ENCODE results near the gene PHACTR2.
"Not testable (repeated sequence)": the region's sequence is repeated elsewhere in the genome, so short reads cannot be mapped to it uniquely, and the experiment has no call there.

The PHACTR2 gene

DNA sequence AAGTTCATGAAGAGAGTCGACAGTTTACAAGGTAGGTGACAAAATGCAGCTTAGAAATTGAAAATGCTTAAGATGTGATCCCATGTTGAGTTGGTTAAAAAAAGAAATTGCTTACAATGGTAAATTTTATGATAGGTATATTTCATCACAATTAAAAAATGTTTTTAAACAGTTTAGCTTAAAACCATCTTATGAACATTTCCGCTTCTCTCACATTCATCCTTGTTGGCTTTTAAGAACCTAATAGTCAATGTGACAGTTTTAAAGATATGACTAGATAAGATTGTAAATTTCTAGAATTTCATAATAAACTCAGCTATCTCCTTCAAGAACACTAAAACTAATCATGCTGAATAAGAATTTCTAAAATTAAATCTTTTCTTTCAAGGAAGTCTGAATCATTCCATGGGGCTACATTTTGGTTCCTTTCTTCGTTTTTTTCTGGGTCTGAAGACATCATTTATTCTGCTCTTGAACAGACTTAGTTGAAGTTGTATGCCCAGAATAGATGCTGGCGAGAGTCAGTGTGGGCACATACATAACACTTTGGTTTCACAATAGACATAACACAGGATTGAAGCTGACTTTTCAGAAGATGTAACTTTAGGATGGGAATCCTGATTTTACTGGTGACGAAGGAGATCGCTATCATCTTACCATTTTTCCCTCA, 129.5 kb downstream of the PHACTR2 start:
- no peak for DNase-seq (ENCODE audit: low read depth in 2 of 2)

DNA sequence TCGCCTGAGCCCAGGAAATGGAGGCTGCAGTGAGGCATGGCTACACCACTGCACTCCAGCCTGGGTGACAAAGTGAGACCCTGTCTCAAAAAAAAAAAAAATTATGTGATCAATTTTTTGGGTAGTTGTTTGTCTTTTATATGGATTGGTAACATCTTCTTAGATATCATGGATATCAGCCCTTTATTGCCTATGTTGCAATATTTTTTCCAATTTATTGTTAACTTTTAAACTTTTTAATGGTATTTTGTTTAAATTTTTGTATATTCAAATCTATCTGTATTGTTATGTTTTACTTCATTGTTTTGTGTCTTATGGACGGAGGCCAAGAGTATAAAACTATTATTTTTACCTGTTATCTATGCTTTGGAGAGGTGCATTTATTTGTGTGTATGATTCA, 133.0 kb downstream of the PHACTR2 start:
- DNase-seq (ENCODE audit: low read depth in 2 of 2), result no peak

GRCh38 chr6:143811501-143812157, 133.9 kb downstream of the PHACTR2 start:
- DNase-seq (ENCODE audit: low read depth in 2 of 2), result no peak

GRCh38 chr6:143817621-143818020, 139.9 kb downstream of the PHACTR2 start:
- no peak for DNase-seq (ENCODE audit: low read depth in 2 of 2)

GRCh38 chr6:143821359-143821758, 143.6 kb downstream of the PHACTR2 start:
- no peak for DNase-seq (ENCODE audit: low read depth in 2 of 2)

DNA sequence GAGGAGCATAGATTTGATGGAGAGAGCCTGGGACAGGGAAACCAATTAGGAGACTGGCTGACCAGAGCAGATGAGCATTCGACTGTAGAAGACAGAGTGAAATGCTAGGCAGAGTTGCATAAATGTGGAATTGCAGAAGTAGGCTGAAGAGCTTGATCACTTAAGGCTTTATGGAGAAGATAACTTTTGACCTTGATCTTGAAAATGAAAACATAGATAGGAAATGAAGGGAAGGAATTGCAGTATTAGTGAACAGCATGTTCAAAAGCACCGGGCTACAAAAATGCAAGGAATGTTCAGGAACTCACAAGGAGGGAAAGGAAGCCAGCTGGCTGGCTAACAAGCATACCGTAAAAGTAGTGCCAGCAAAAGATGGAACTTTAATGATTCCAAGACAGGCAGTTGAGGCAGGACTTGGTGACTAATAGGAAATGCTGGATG, 144.8 kb downstream of the PHACTR2 start:
- DNase-seq (ENCODE audit: low read depth in 2 of 2), result no peak

DNA sequence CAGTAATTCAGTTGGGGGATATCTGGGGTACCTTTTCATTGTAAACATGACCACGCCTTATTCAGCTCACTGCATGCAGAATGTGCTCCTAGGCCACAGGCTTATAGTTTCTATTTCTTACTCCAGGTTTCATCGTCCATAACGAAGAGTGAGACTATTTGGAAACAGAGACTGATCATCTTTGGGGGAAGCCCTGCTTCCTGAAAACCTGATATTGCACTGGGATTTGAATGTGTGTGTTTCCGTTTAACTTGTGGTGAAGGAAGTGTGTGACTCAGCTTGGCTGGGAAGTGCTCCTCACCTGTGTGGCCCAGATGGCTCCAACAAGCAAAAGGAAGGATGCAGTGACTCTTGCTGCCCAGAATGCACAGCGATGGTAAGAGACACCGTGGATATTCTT, 145.8 kb downstream of the PHACTR2 start:
- no peak for DNase-seq (ENCODE audit: low read depth in 2 of 2)

DNA sequence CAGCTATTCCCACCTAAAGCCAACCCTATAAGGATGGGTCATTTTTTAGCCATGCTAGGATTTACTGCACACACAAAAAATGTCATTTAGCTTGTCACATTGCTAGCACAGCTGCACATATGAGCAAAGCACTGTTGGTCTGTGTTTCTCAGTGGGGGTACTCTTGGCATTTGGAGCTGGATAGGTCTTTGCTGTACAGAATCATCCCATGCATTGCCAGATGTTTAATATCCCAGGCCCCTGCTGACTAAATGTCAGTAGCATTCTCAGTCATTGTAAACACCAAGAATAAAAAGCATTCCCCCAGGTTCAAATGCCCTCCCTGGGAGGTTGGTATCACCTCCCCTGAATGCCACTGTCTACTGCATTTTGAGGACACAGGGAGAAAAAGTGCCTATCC, 150.8 kb downstream of the PHACTR2 start:
- DNase-seq (ENCODE audit: low read depth in 2 of 2), result no peak

DNA sequence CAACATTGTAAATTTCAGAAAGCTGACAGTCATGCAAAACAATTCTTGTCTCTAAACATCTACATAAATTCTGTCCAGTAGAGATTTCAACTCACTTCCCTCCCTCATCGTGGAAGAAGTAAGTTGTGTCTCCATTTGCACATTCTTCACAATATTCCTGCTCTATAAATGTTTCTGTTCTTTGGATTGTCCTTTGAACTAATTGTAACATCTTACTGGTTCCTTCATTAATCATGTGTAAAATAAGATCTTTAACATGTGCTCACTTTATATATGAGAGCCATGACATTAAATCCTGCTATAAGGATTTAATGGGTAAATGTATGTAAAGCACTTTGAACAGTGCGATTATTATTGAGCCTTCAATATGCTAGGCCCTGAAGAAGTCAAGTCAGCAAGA, 158.4 kb downstream of the PHACTR2 start:
- no peak for DNase-seq (ENCODE audit: low read depth in 2 of 2)

- DNase-seq (ENCODE audit: low read depth in 2 of 2), result no peak
Measured at GRCh38 chr6:143838395-143838794, 160.6 kb downstream of the PHACTR2 start.

DNA sequence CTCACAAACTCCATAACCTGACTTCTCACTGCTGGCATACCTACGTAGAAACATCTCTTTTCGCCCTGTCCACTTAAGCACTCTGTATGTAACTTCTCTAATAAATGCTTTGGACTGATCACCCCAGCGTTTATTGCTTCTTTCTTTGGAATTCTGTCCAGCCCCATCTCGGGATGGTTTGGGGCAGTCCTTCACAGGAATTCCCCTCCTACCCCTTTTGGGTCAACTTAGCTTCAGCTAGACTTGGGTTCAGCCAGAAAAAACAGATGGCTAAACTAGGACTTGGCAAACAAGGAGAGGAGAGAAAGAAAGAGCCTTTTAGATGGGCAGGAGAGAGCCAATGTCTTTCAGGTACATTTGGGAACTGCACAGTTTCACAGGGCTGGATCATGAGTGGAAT, 161.4 kb downstream of the PHACTR2 start:
- DNase-seq (ENCODE audit: low read depth in 2 of 2), result no peak

DNA sequence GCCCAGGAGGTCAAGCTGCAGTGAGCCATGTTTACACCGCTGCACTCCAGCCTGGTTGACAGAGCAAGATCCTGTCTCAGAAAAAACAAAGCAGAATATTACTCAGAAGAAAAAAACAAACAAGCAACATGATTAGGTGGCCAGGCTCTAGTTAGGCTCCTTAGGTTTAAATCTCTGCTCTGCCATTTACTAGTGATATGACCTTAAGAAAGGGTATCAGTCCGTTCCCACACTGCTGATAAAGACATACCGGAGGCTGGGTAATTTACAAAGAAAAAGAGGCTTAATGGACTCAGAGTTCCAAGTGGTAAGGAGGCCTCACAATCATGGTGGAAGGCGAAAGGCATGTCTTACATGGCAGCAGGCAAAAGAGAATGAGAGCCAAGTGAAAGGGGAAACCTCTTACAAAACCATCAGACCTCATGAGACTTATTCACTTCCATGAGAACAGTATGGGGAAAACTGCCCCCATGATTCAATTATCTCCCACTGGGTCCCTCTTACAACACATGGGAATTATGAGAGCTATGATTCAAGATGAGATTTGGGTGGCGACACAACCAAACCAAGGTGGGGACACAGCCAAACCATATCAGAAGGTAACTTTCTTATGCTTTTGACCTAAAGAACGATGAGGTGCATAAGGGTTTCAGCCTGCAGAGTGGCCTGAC, 163.0 kb downstream of the PHACTR2 start:
- DNase-seq (ENCODE audit: low read depth in 2 of 2), result no peak

DNA sequence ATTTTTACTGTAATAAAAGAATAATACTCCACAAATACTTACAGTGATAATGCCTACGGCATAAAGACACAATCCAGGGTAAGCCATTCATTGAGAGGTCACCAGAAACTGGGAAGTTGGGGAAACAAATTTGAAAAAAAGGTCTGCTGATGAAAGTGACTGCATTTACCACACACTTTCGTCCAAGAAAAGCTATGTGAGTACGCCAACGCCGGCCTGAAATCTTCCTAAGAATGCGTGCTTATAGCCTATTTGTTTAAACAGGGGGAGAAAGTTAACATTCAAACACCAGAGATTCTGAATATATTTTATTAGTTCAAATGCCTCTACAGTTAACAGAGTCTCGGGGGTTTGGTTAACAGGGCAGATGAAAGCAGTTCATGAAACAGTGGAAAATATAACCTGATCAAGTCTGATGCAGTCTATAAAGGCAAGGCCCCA, 164.7 kb downstream of the PHACTR2 start:
- DNase-seq (ENCODE audit: low read depth in 2 of 2), result no peak

- peak; percentile 89 to 90 for DNase-seq (ENCODE audit: low read depth in 2 of 2)
Measured at GRCh38 chr6:143842902-143843676, 165.3 kb downstream of the PHACTR2 start, which contains the start of gene LTV1. Gene LTV1 (plus strand): TSS chr6:143843338. CDS start chr6:143843478, 140 bp downstream.

- no peak for DNase-seq (ENCODE audit: low read depth in 2 of 2)
Measured at GRCh38 chr6:143843677-143843999, 165.9 kb downstream of the PHACTR2 start.

DNA sequence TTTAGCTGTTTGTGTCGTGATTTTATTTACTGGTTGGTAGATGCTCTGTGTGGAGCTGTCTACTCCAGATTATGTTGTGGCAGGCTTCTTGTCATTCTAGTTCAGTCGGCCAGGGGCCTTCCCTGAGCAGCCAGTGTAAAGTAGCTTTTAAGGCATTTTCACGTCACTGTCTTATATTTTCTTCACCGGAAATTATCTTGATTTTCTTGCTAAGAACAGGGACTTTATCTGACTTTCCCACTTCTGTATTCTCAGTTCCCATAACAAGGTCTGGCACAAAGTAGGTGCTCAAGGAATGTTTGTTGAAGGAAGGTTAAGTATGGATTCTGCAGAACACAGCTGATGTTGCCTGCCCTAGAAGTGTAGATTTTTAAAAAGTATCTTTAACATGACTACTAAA, 166.2 kb downstream of the PHACTR2 start:
- DNase-seq (ENCODE audit: low read depth in 2 of 2), result no peak

DNA sequence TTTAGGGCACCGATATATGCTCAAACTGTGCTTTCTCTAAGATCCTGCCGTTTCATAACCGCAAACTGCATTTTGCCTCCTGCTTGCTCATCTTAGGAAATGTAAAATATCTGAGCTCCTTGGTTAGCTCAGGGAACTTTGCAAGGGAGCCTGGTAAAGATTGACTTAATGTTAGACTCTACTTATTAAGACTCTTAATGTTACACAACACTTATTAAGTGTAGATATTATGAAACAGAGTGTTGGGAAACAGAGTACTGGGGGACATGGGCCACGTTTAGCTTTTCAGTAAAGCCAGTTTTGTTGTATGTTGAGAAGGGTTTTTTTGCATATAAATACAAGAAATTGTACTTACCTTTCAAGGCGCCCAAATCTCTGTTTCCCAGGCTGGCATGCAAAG, 167.3 kb downstream of the PHACTR2 start:
- no peak for DNase-seq (ENCODE audit: low read depth in 2 of 2)

- not testable (repeated sequence) for DNase-seq (ENCODE audit: low read depth in 2 of 2)
Measured at GRCh38 chr6:143851706-143852105, 173.9 kb downstream of the PHACTR2 start.

DNA sequence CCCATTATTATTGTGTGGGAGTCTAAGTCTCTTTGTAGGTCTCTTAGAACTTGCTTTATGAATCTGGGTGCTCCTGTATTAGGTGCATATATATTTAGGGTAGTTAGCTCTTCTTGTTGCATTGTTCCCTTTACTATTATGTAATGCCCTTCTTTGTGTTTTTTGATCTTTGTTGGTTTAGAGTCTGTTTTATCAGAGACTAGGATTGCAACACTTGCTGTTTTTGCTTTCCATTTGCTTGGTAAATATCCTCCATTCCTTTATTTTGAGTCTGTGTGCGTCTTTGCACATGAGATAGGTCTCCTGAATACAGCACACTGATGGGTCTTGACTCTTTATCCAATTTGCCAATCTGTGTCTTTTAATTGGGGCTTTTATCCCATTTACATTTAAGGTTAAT, 177.3 kb downstream of the PHACTR2 start:
- not testable (repeated sequence) for DNase-seq (ENCODE audit: low read depth in 2 of 2)

- DNase-seq (ENCODE audit: low read depth in 2 of 2), result not testable (repeated sequence)
Measured at GRCh38 chr6:143856762-143857161, 179.0 kb downstream of the PHACTR2 start.

- no peak for DNase-seq (ENCODE audit: low read depth in 2 of 2)
Measured at GRCh38 chr6:143857651-143858050, 179.9 kb downstream of the PHACTR2 start.

Measured in stimulated activated CD8-positive, alpha-beta memory T cell treated with anti-CD3 and anti-CD28 coated beads, Interleukin-7, amount 100 ng/mL, for 4 hours (primary cell).